CD4-positive, alpha-beta memory T cell (primary cell): ENCODE data around the gene PKP3. TPM values are rescaled to one million over a fixed set of nuclear protein-coding genes. Genes with fewer than 3 reads are reported as not detected.
A peak's percentile ranks its signal among the peaks of the same experiment; 100 is the strongest.

Source experiments
- CTCF ChIA-PET: fragments of 350-600 bp; sonication (Branson Sonifier 250); formaldehyde crosslinking; loops from one replicate; lab custom pipeline; 2021; ENCODE audit warnings: inconsistent platforms; ENCODE audit not compliant: partially characterized antibody; lab: Charles Lee
- POLR2A ChIA-PET: fragments of 350-600 bp; sonication (Branson Sonifier 250); formaldehyde crosslinking; loops from one replicate; lab custom pipeline; 2021; ENCODE audit not compliant: partially characterized antibody; lab: Charles Lee
- DNase-seq, 5 donors: peaks; one replicate each; pipeline versions ENCODE4 v3.0.0 to v3.0.0-alpha.2; 2020 to 2022; ENCODE audit warnings: mixed read lengths in 1 of 5
- H3K27ac ChIP-seq: one replicate; pipeline ENCODE4 v1.7.0; 2013; ENCODE audit warnings: low read depth, low read length
- H3K27me3 ChIP-seq: 2 replicates; pipeline ENCODE4 v1.7.0; 2013; ENCODE audit warnings: mild to moderate bottlenecking, low read length, moderate library complexity; ENCODE audit not compliant: insufficient read depth
- H3K36me3 ChIP-seq: 2 replicates; pipeline ENCODE4 v1.7.0; 2013; ENCODE audit warnings: mild to moderate bottlenecking, low read length, moderate library complexity; ENCODE audit not compliant: insufficient read depth
- H3K4me1 ChIP-seq: 2 replicates; pipeline ENCODE4 v1.7.0; 2013; ENCODE audit warnings: mild to moderate bottlenecking, low read length, moderate library complexity; ENCODE audit not compliant: insufficient read depth
- H3K4me3 ChIP-seq, 2 donors: one replicate each; pipeline ENCODE4 v1.7.0; 2013; ENCODE audit warnings: low read length in 2 of 2, mild to moderate bottlenecking in 1 of 2
- H3K9me3 ChIP-seq, 2 donors: one replicate each; pipeline ENCODE4 v1.7.0; 2013; ENCODE audit warnings: low read length in 2 of 2, control low read depth in 1 of 2; ENCODE audit not compliant: control insufficient read depth in 1 of 2
- H3K27ac Mint-ChIP-seq, 7 donors: one replicate each; pipeline ENCODE4 v1.8.0; 2020 to 2021; ENCODE audit warnings: mixed read lengths in 7 of 7, mild to moderate bottlenecking in 6 of 7, inconsistent platforms in 3 of 7, moderate library complexity in 3 of 7
- H3K27me3 Mint-ChIP-seq, 2 donors: one replicate each; pipeline ENCODE4 v1.8.0; 2020 to 2021; ENCODE audit warnings: mixed read lengths in 2 of 2
- H3K36me3 Mint-ChIP-seq, 2 donors: one replicate each; pipeline ENCODE4 v1.8.0; 2020 to 2021; ENCODE audit warnings: mixed read lengths in 2 of 2, inconsistent platforms in 1 of 2, mild to moderate bottlenecking in 1 of 2
- H3K4me1 Mint-ChIP-seq, 4 donors: one replicate each; pipeline ENCODE4 v1.8.0; 2020 to 2021; ENCODE audit warnings: mixed read lengths in 4 of 4, mild to moderate bottlenecking in 1 of 4
- H3K4me3 Mint-ChIP-seq, 8 donors: one replicate each; pipeline ENCODE4 v1.8.0; 2020 to 2021; ENCODE audit warnings: mixed read lengths in 8 of 8, mild to moderate bottlenecking in 7 of 8, moderate library complexity in 6 of 8, inconsistent platforms in 3 of 8
- H3K9me3 Mint-ChIP-seq, 8 donors: one replicate each; pipeline ENCODE4 v1.8.0; 2020 to 2021; ENCODE audit warnings: mixed read lengths in 8 of 8, mild to moderate bottlenecking in 5 of 8, inconsistent platforms in 3 of 8, moderate library complexity in 1 of 8
- intact Hi-C: fragments of 100-400 bp; cut with micrococcal nuclease; formaldehyde crosslinking; loops from one replicate; pipeline ENCODE4 v1.15.1; 2023
- polyA plus RNA-seq, 2 donors: library from polyadenylated mRNA; unstranded; fragments of 300-500 nt; fragmentation: Illumina TruSeq; gene quantifications; one replicate each; pipeline ENCODE4 v1.2.3, GENCODE V29; 2021
- total RNA-seq, 2 experiments: library from RNA; stranded (reverse); gene quantifications; one replicate each; pipeline ENCODE4 v1.2.3, GENCODE V29; 2021

Gene PKP3
- total and polyA plus RNA-seq, 4 experiments from 2014 or later, result 0.14 TPM; not detected in 3

- H3K27me3 ChIP-seq, result no peaks in the 10 kb centered on the region
- intact Hi-C loops, result no loop called here
- peak overlapping the region in 1 of 7 donors; percentile 41 for H3K27ac Mint-ChIP-seq
- H3K4me3 ChIP-seq, result no peak overlapping the region
- ChIA-PET CTCF (no interaction called here), POLR2A (no interaction called here)
- H3K4me1 Mint-ChIP-seq, result peaks cover 0 to 19% (median 4%) of the 10 kb centered on the region in 4 donors
- H3K27me3 Mint-ChIP-seq, result peaks cover 0 to 3% of the 10 kb centered on the region in 2 donors
- peak in 1 of 5 donors; percentile 3 for DNase-seq
- H3K9me3 Mint-ChIP-seq, result peaks cover 0 to 10% (median 5%) of the 10 kb centered on the region in 8 donors
- H3K4me1 ChIP-seq, result no peaks in the 10 kb centered on the region
- peaks cover 0 to 3% of the 10 kb centered on the region in 2 donors for H3K36me3 Mint-ChIP-seq
- H3K9me3 ChIP-seq, result no peaks in the 10 kb centered on the region
- no peak overlapping the region for H3K4me3 Mint-ChIP-seq
- H3K27ac ChIP-seq, result no peak overlapping the region
- H3K36me3 ChIP-seq, result no peaks in the 10 kb centered on the region
Observed at GRCh38 chr11:391117-392017, 2.6 kb upstream of the PKP3 start.

DNA sequence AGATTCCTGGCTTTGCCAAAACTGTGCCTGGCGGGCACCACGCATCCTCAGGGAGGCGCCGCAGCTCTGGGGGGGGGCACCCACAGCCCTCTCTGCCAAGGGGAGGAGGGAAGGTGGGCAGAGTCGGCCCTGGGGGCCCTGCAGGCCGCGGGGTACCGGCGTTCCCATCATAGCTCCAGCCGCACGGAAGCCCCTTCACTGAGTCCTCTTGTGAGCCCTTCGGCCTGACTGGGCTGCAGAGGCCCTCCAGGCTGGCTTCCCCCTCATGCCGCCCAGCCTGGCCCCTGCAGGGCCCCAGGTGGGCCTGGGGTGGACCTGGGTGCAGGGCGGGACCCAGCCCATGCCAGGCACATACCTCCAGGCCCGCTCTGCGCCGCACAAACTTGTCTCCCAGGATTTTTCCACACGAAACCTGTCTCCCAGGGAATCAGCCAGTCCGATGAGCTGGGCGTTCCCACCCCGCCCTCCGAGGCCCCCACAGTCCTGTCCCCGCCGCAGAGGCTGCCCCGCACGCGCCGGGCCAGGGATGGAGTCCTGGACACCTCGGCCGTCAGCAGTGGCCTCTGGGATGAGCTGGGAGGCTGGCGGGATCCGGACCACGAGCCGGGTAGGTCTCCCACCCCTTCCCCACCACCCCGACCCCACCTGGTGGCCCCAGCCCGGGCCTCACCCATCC lies 1.8 kb upstream of the PKP3 start:
- peaks cover under 1% of the 10 kb centered on the region for H3K4me1 ChIP-seq
- intact Hi-C loops, result no loop called here
- H3K4me3 ChIP-seq, result no peak overlapping the region
- no peaks in the 10 kb centered on the region for H3K36me3 ChIP-seq
- ChIA-PET CTCF (no interaction called here), POLR2A (interaction anchor here (1.6 kb wide), 1 partner anchor 15 kb away, joined by 6 read pairs; no protein-coding TSS in a partner anchor)
- no peak overlapping the region for H3K27ac Mint-ChIP-seq
- H3K36me3 Mint-ChIP-seq, result peaks cover 0 to under 1% of the 10 kb centered on the region in 2 donors
- no peaks in the 10 kb centered on the region for H3K9me3 ChIP-seq
- H3K9me3 Mint-ChIP-seq, result peaks cover 0 to 3% (median under 1%) of the 10 kb centered on the region in 8 donors
- H3K27ac ChIP-seq, result no peak overlapping the region
- H3K27me3 ChIP-seq, result no peaks in the 10 kb centered on the region
- no peak overlapping the region for H3K4me3 Mint-ChIP-seq
- DNase-seq, result no peak
- H3K4me1 Mint-ChIP-seq, result peaks cover 0 to 16% (median 2%) of the 10 kb centered on the region in 4 donors
- peaks cover 0 to 3% of the 10 kb centered on the region in 2 donors for H3K27me3 Mint-ChIP-seq

GRCh38 chr11:393219-394033 lies 583 bp upstream of the PKP3 start:
- H3K27ac ChIP-seq, result no peak overlapping the region
- Mint-ChIP-seq H3K4me1 (peaks cover 0 to 5% (median 0%) of the 10 kb centered on the region in 4 donors), H3K36me3 (no peaks in the 10 kb centered on the region), H3K4me3 (no peak overlapping the region), H3K9me3 (no peaks in the 10 kb centered on the region), H3K27me3 (no peaks in the 10 kb centered on the region), H3K27ac (no peak overlapping the region)
- no peak overlapping the region for H3K4me3 ChIP-seq
- intact Hi-C loops, result no loop called here
- DNase-seq, result no peak
- no peaks in the 10 kb centered on the region for H3K9me3 ChIP-seq
- peaks cover 4% of the 10 kb centered on the region for H3K4me1 ChIP-seq
- H3K36me3 ChIP-seq, result no peaks in the 10 kb centered on the region
- CTCF ChIA-PET, result no interaction called here
- POLR2A ChIA-PET, result interaction anchor here (1.6 kb wide), 1 partner anchor 13 kb away, joined by 6 read pairs; no protein-coding TSS in a partner anchor
- H3K27me3 ChIP-seq, result no peaks in the 10 kb centered on the region

DNA sequence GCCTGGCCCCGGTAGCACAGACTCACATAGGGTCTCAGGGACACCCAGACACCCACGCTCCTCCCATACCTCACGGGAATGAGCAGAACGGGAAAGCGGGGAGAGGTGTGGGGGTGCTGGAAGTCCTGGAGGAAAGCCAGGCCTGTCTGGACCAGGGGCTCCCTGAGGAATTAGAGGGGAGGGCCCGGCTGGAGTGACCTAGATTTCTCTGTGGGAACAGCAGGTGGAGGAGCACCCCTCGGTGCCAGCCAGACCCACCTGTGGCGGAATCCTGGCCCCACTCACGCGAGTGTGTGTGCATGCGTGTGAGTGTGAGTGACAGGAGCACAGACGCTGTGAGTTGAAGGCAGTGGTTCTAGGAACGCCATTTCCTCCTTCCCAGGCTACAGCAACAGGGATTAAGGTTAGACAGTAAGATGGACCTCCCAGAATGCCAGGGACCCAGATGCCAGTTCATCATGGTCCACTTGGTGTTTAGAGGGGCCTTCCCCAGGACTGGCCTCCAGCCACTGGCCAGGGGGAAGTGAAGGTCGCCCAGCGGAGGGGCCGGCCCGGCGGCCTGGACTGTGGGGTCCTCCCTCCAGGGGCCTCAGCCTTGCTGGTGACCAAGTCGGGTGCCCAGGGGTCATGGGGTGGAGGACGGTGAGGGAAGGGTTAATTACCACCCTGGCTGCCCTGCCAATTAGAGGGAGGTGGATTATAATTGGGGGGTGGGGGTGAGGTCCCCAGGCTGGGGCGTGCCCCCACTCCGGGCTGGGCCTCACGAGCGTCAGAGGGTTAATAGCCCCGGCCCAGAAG lies 1.0 kb downstream of the PKP3 start:
- Mint-ChIP-seq H3K4me1 (peaks cover 0 to 10% (median 0%) of the 10 kb centered on the region in 4 donors), H3K4me3 (peak overlapping the region in 1 of 8 donors; percentile 49), H3K9me3 (no peaks in the 10 kb centered on the region), H3K27me3 (no peaks in the 10 kb centered on the region), H3K27ac (no peak overlapping the region), H3K36me3 (no peaks in the 10 kb centered on the region)
- H3K27me3 ChIP-seq, result no peaks in the 10 kb centered on the region
- no peak overlapping the region for H3K27ac ChIP-seq
- no peak overlapping the region for H3K4me3 ChIP-seq
- no peaks in the 10 kb centered on the region for H3K9me3 ChIP-seq
- H3K4me1 ChIP-seq, result peaks cover 4% of the 10 kb centered on the region
- intact Hi-C loops, result no loop called here
- H3K36me3 ChIP-seq, result no peaks in the 10 kb centered on the region
- ChIA-PET POLR2A (interaction anchor here (2.0 kb wide), 1 partner anchor 21 kb away, joined by 6 read pairs; no protein-coding TSS in a partner anchor), CTCF (interaction anchor here (0.6 to 2.7 kb wide), 2 partner anchors 52 to 54 kb away, joined by 4 to 23 read pairs; partner anchors contain the start of gene PTDSS2)
- no peak for DNase-seq

GRCh38 chr11:395866-396265 lies 1.9 kb downstream of the PKP3 start:
- Mint-ChIP-seq H3K9me3 (no peaks in the 10 kb centered on the region), H3K4me3 (peak overlapping the region in 1 of 8 donors; percentile 55), H3K27ac (no peak overlapping the region), H3K27me3 (no peaks in the 10 kb centered on the region), H3K4me1 (peaks cover 0 to 10% (median 0%) of the 10 kb centered on the region in 4 donors), H3K36me3 (no peaks in the 10 kb centered on the region)
- H3K27ac ChIP-seq, result no peak overlapping the region
- no peak overlapping the region for H3K4me3 ChIP-seq
- no peak for DNase-seq
- ChIA-PET POLR2A (interaction anchor here (1.2 to 2.6 kb wide), 6 partner anchors 10 to 128 kb away, joined by 4 to 22 read pairs (median 7); partner anchors contain the start of genes PTDSS2 and SIGIRR), CTCF (interaction anchor here (0.6 to 2.7 kb wide), 5 partner anchors 10 to 145 kb away, joined by 3 to 23 read pairs (median 10); partner anchors contain the start of gene PTDSS2)
- no peaks in the 10 kb centered on the region for H3K9me3 ChIP-seq
- H3K36me3 ChIP-seq, result no peaks in the 10 kb centered on the region
- peaks cover 4% of the 10 kb centered on the region for H3K4me1 ChIP-seq
- intact Hi-C loops, result loop anchor here (2.0 kb wide), 1 partner anchor 91 kb away; no protein-coding TSS in a partner anchor
- H3K27me3 ChIP-seq, result no peaks in the 10 kb centered on the region

DNA sequence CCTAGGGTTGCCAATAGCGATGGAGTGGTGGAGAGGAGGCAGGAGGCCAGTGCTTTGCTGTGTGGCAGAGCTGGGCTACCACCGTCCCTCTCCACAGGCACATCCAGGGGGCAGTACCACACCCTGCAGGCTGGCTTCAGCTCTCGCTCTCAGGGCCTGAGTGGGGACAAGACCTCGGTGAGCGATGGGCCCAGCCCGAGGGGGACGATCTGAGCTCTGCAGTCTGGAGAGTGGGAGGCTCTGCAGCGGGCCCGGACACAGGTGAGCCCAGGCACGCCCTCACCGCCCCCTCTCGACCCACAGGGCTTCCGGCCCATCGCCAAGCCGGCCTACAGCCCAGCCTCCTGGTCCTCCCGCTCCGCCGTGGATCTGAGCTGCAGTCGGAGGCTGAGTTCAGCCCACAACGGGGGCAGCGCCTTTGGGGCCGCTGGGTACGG lies 2.5 kb downstream of the PKP3 start:
- H3K4me3 ChIP-seq, result peak overlapping the region in 1 of 2 donors; percentile 35
- Mint-ChIP-seq H3K9me3 (no peaks in the 10 kb centered on the region), H3K36me3 (no peaks in the 10 kb centered on the region), H3K27ac (no peak overlapping the region), H3K4me3 (peak overlapping the region in 2 of 8 donors; percentile 51 to 54), H3K27me3 (no peaks in the 10 kb centered on the region), H3K4me1 (peaks cover 0 to 10% (median 0%) of the 10 kb centered on the region in 4 donors)
- H3K36me3 ChIP-seq, result no peaks in the 10 kb centered on the region
- H3K27ac ChIP-seq, result no peak overlapping the region
- CTCF ChIA-PET, result interaction anchor here (1.2 to 2.7 kb wide), 6 partner anchors 9 to 146 kb away, joined by 3 to 23 read pairs (median 8); partner anchors contain the start of gene PTDSS2
- peaks cover 4% of the 10 kb centered on the region for H3K4me1 ChIP-seq
- intact Hi-C loops, result loop anchor here (2.0 kb wide), 1 partner anchor 92 kb away; no protein-coding TSS in a partner anchor
- H3K27me3 ChIP-seq, result no peaks in the 10 kb centered on the region
- POLR2A ChIA-PET, result interaction anchor here (0.9 to 2.6 kb wide), 7 partner anchors 10 to 129 kb away, joined by 3 to 22 read pairs (median 7); partner anchors contain the start of genes PTDSS2 and SIGIRR
- H3K9me3 ChIP-seq, result no peaks in the 10 kb centered on the region
- DNase-seq, result no peak
